Smooth muscle cell (in vitro differentiated cells): Measurements from ENCODE around the gene ID2. TPM values are rescaled to one million over a fixed set of nuclear protein-coding genes. Genes with fewer than 3 reads are reported as not detected.

Source experiments
- DNase-seq: peaks from one replicate; lab custom pipeline; 2025; ENCODE audit not compliant: unreplicated experiment; lab: John Stamatoyannopoulos, UW
- H2AFZ ChIP-seq: fragments of 200-600 bp; sonication (generic); 2 replicates; pipeline ENCODE4 v1.6.0; 2016; ENCODE audit warnings: antibody characterized with exemption, low read depth, mild to moderate bottlenecking
- H3F3A ChIP-seq: fragments of 200-600 bp; sonication (generic); 2 replicates; pipeline ENCODE4 v1.6.0; 2017; ENCODE audit warnings: antibody characterized with exemption, low read depth
- H3K27ac ChIP-seq: fragments of 200-600 bp; sonication (generic); 2 replicates; pipeline ENCODE4 v1.5.1; 2016; ENCODE audit warnings: low read depth, mild to moderate bottlenecking
- H3K27me3 ChIP-seq: fragments of 200-600 bp; sonication (generic); 2 replicates; pipeline ENCODE4 v1.6.1; 2016; ENCODE audit warnings: low read depth, mild to moderate bottlenecking
- H3K36me3 ChIP-seq: fragments of 200-600 bp; sonication (generic); 2 replicates; pipeline ENCODE4 v1.5.1; 2016; ENCODE audit warnings: low read depth
- H3K4me1 ChIP-seq: fragments of 200-600 bp; sonication (generic); 2 replicates; pipeline ENCODE4 v1.5.1; 2016; ENCODE audit warnings: low read depth
- H3K4me2 ChIP-seq: fragments of 200-600 bp; sonication (generic); 2 replicates; pipeline ENCODE4 v1.6.0; 2016; ENCODE audit warnings: mild to moderate bottlenecking
- H3K4me3 ChIP-seq: fragments of 200-600 bp; sonication (generic); 2 replicates; pipeline ENCODE4 v1.5.1; 2016; ENCODE audit warnings: mild to moderate bottlenecking
- H3K79me2 ChIP-seq: fragments of 200-600 bp; sonication (generic); 2 replicates; pipeline ENCODE4 v1.6.0; 2016; ENCODE audit warnings: low read depth, mild to moderate bottlenecking
- H3K9ac ChIP-seq: fragments of 200-600 bp; sonication (generic); 2 replicates; pipeline ENCODE4 v1.6.0; 2016; ENCODE audit warnings: low read depth
- H3K9me3 ChIP-seq: fragments of 200-600 bp; sonication (generic); replicated peaks from 2 replicates; pipeline ENCODE4 v1.5.1; 2016; ENCODE audit warnings: low read depth
- H4K20me1 ChIP-seq: fragments of 200-600 bp; sonication (generic); 2 replicates; pipeline ENCODE4 v1.6.0; 2016; ENCODE audit warnings: low read depth
- WGBS: methylation state at CpG from one replicate; pipeline ENCODE4 v1.1.7; 2016; ENCODE audit warnings: low lambda C conversion rate; 5-methylcytosine and 5-hydroxymethylcytosine counted together
- polyA plus RNA-seq: library from polyadenylated mRNA; unstranded; fragments of >200 nt; fragmentation: Nextera tagmentation; extraction: Ambion mirVana; gene quantifications from 2 replicates; pipeline ENCODE4 v1.2.1, GENCODE V29; 2016
- total RNA-seq: library from RNA; depleted of rRNA; stranded (reverse); fragments of >200 nt; gene quantifications from 2 replicates; pipeline ENCODE4 v1.2.3, GENCODE V29; 2014
- TF ChIP-seq, protein P1 (sequence below): fragments of 200-600 bp; sonication (generic); IDR thresholded peaks from 2 replicates; pipeline ENCODE4 v1.5.1; 2017; ENCODE audit warnings: borderline replicate concordance, mild to moderate bottlenecking, antibody characterized with exemption; ENCODE audit not compliant: insufficient read depth, poor library complexity, severe bottlenecking

Gene ID2
- total and polyA plus RNA-seq, 2 experiments from 2014 or later, result 83.9 to 218 TPM

GRCh38 chr2:8650256-8650655, 31.6 kb upstream of the ID2 start:
- 97% methylated on average over 4 of the region's 4 CpGs for WGBS
- H2AFZ ChIP-seq, result no peak overlapping the region
- H3K36me3 ChIP-seq, result no peaks in the 10 kb centered on the region
- DNase-seq, result no peak
- no peaks in the 10 kb centered on the region for H3K9me3 ChIP-seq
- H3K27me3 ChIP-seq, result no peaks in the 10 kb centered on the region
- H3K4me3 ChIP-seq, result no peak overlapping the region
- no peaks in the 10 kb centered on the region for H4K20me1 ChIP-seq
- H3K4me2 ChIP-seq, result no peak overlapping the region
- peaks cover 10% of the 10 kb centered on the region for H3K4me1 ChIP-seq
- H3K27ac ChIP-seq, result no peak overlapping the region
- H3K79me2 ChIP-seq, result no peaks in the 10 kb centered on the region
- TF ChIP-seq, protein P1, sequence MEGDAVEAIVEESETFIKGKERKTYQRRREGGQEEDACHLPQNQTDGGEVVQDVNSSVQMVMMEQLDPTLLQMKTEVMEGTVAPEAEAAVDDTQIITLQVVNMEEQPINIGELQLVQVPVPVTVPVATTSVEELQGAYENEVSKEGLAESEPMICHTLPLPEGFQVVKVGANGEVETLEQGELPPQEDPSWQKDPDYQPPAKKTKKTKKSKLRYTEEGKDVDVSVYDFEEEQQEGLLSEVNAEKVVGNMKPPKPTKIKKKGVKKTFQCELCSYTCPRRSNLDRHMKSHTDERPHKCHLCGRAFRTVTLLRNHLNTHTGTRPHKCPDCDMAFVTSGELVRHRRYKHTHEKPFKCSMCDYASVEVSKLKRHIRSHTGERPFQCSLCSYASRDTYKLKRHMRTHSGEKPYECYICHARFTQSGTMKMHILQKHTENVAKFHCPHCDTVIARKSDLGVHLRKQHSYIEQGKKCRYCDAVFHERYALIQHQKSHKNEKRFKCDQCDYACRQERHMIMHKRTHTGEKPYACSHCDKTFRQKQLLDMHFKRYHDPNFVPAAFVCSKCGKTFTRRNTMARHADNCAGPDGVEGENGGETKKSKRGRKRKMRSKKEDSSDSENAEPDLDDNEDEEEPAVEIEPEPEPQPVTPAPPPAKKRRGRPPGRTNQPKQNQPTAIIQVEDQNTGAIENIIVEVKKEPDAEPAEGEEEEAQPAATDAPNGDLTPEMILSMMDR, result no peak
- no peaks in the 10 kb centered on the region for H3F3A ChIP-seq
- H3K9ac ChIP-seq, result no peak overlapping the region

GRCh38 chr2:8652774-8653426, 29.0 kb upstream of the ID2 start:
- no peaks in the 10 kb centered on the region for H3K27me3 ChIP-seq
- H4K20me1 ChIP-seq, result no peaks in the 10 kb centered on the region
- no peaks in the 10 kb centered on the region for H3K79me2 ChIP-seq
- 96% methylated on average over 11 of the region's 11 CpGs for WGBS
- no peak overlapping the region for H3K4me2 ChIP-seq
- H3K4me1 ChIP-seq, result peaks cover 10% of the 10 kb centered on the region
- H3F3A ChIP-seq, result no peaks in the 10 kb centered on the region
- H3K4me3 ChIP-seq, result no peak overlapping the region
- H3K9me3 ChIP-seq, result no peaks in the 10 kb centered on the region
- no peaks in the 10 kb centered on the region for H3K36me3 ChIP-seq
- no peak overlapping the region for H3K9ac ChIP-seq
- no peak overlapping the region for H2AFZ ChIP-seq
- TF ChIP-seq, protein P1, result no peak
- no peak for DNase-seq
- no peak overlapping the region for H3K27ac ChIP-seq

- no peak overlapping the region for H3K9ac ChIP-seq
- H3F3A ChIP-seq, result no peaks in the 10 kb centered on the region
- no peaks in the 10 kb centered on the region for H3K27me3 ChIP-seq
- H3K9me3 ChIP-seq, result no peaks in the 10 kb centered on the region
- H3K36me3 ChIP-seq, result no peaks in the 10 kb centered on the region
- WGBS, result 87% methylated on average over 7 of the region's 7 CpGs
- TF ChIP-seq, protein P1, result no peak
- peaks cover 10% of the 10 kb centered on the region for H3K4me1 ChIP-seq
- H3K4me3 ChIP-seq, result no peak overlapping the region
- no peak overlapping the region for H3K27ac ChIP-seq
- no peaks in the 10 kb centered on the region for H3K79me2 ChIP-seq
- no peak for DNase-seq
- no peak overlapping the region for H3K4me2 ChIP-seq
- H4K20me1 ChIP-seq, result no peaks in the 10 kb centered on the region
- no peak overlapping the region for H2AFZ ChIP-seq
These were observed 28.4 kb upstream of the ID2 start for GRCh38 chr2:8653485-8653884.

DNA sequence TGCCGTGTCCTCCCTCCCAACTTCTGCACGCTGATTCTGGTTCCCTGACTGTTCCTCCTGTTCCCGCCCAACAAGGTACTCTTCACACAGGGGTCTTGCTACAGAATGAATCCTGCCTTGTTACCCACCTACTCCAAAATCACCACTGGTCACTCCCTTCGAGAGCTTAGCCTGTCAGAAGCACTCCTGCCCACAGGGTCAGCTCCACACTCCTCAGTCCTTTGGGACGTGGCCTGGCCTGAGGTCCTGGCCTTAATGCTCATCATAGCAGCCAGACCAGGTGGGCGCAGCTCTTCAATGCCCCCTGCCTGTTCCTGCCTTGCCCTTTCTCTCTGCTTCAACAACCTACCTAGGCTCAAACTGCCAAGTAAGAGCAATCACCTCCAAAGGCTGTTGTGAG, 27.8 kb upstream of the ID2 start:
- Histone ChIP-seq H3K79me2 (no peaks in the 10 kb centered on the region), H3K4me2 (no peak overlapping the region), H2AFZ (no peak overlapping the region), H3K4me1 (peaks cover 10% of the 10 kb centered on the region), H3K27me3 (no peaks in the 10 kb centered on the region), H3K4me3 (no peak overlapping the region), H3K9ac (no peak overlapping the region), H3K9me3 (no peaks in the 10 kb centered on the region), H3K27ac (no peak overlapping the region), H3K36me3 (no peaks in the 10 kb centered on the region), H3F3A (no peaks in the 10 kb centered on the region), H4K20me1 (no peaks in the 10 kb centered on the region)
- TF ChIP-seq, protein P1, result no peak
- over 99% methylated on average over 6 of the region's 6 CpGs for WGBS
- DNase-seq, result no peak
